Stomach (tissue), 4 donors: Measurements from ENCODE around the gene GTPBP10.

ENCODE experiments used
- CTCF ChIP-seq, 7 experiments: fragments of 450-650 bp in 4 of 7; fragments of 200-600 bp in 3 of 7; sonication (generic) in 3 of 7; IDR thresholded peaks; one replicate each; pipeline ENCODE4 v1.5.1; 2016 to 2019; ENCODE audit warnings: antibody characterized with exemption in 7 of 7, control low read depth in 2 of 7, mild to moderate bottlenecking in 1 of 7
- EP300 ChIP-seq: sonication (generic); formaldehyde crosslinking; IDR thresholded peaks from one replicate; pipeline ENCODE4 v1.6.1; 2017; ENCODE audit warnings: antibody characterized with exemption
- POLR2A ChIP-seq, 4 donors: fragments of 450-650 bp; IDR thresholded peaks; one replicate each; pipeline ENCODE4 v1.6.1; 2016; ENCODE audit warnings: antibody characterized with exemption in 4 of 4, control low read depth in 2 of 4, mild to moderate bottlenecking in 1 of 4, moderate library complexity in 1 of 4

GRCh38 chr7:90337106-90337505 is 9.4 kb upstream of the GTPBP10 start:
- TF ChIP-seq CTCF (IDR thresholded peaks at IDR 0.05), result no peak
- TF ChIP-seq POLR2A (IDR thresholded peaks at IDR 0.05), result no peak
- TF ChIP-seq EP300, result no peak
